Spleen (tissue), 11 donors: ENCODE data around the gene LRP2. TPM values are rescaled to one million over a fixed set of nuclear protein-coding genes. Genes with fewer than 3 reads are reported as not detected.

Experiments
- DNase-seq: peaks from one replicate; pipeline ENCODE4 v3.0.0-alpha.2; 2020
- H3K27ac ChIP-seq, 8 donors: fragments of 200-600 bp; sonication (generic) in 7 of 8; 1 replicate in 4 of 8; 2 replicates in 4 of 8; pipeline versions ENCODE4 v1.5.0 to v1.8.0; 2016 to 2021; ENCODE audit warnings: inconsistent platforms in 4 of 8, mild to moderate bottlenecking in 4 of 8, moderate library complexity in 1 of 8
- H3K27me3 ChIP-seq, 7 donors: fragments of 200-600 bp; sonication (generic) in 6 of 7; replicated peaks in 1 of 7; 1 replicate in 4 of 7; 2 replicates in 3 of 7; pipeline versions ENCODE4 v1.5.0 to v1.8.0; 2016 to 2021; ENCODE audit warnings: inconsistent platforms in 3 of 7, mild to moderate bottlenecking in 1 of 7
- H3K36me3 ChIP-seq, 6 donors: fragments of 200-600 bp; sonication (generic) in 5 of 6; 1 replicate in 4 of 6; 2 replicates in 2 of 6; pipeline versions ENCODE4 v1.5.0 to v1.8.0; 2016 to 2021; ENCODE audit warnings: inconsistent platforms in 2 of 6
- H3K4me1 ChIP-seq, 6 donors: fragments of 200-600 bp; sonication (generic) in 5 of 6; 1 replicate in 3 of 6; 2 replicates in 3 of 6; pipeline versions ENCODE4 v1.5.0 to v1.8.0; 2016 to 2021; ENCODE audit warnings: inconsistent platforms in 3 of 6
- H3K4me3 ChIP-seq, 8 donors: fragments of 200-600 bp; sonication (generic) in 7 of 8; 1 replicate in 4 of 8; 2 replicates in 4 of 8; pipeline versions ENCODE4 v1.5.0 to v1.8.0; 2016 to 2021; ENCODE audit warnings: inconsistent platforms in 4 of 8, mild to moderate bottlenecking in 4 of 8, moderate library complexity in 2 of 8
- H3K9me3 ChIP-seq, 8 donors: fragments of 200-600 bp; sonication (generic) in 7 of 8; 1 replicate in 4 of 8; 2 replicates in 4 of 8; pipeline versions ENCODE4 v1.5.0 to v1.8.0; 2016 to 2021; ENCODE audit warnings: inconsistent platforms in 4 of 8
- POLR2A ChIP-seq, 3 donors: fragments of 450-650 bp; IDR thresholded peaks; one replicate each; pipeline ENCODE4 v1.5.1; 2017; ENCODE audit warnings: antibody characterized with exemption in 3 of 3, mild to moderate bottlenecking in 1 of 3
- POLR2AphosphoS5 ChIP-seq, 3 donors: sonication (generic); formaldehyde crosslinking; IDR thresholded peaks; one replicate each; pipeline ENCODE4 v1.5.1; 2017; ENCODE audit warnings: antibody characterized with exemption in 3 of 3
- WGBS, 5 donors: extraction: QIAGEN DNeasy Blood & Tissue Kit in 3 of 5; methylation state at CpG; one replicate each; pipeline versions ENCODE4 v1.1.5 to v1.1.7; 2013 to 2018; 5-methylcytosine and 5-hydroxymethylcytosine counted together
- intact Hi-C: fragments of 100-400 bp; cut with DNase I; formaldehyde crosslinking; loops from one replicate; pipeline ENCODE4 v1.15.0; 2023; ENCODE audit warnings: low total_unique reads
- polyA plus RNA-seq, 3 donors: library from polyadenylated mRNA; stranded (reverse); fragments of 200-250 nt; gene quantifications; one replicate each; pipeline ENCODE4 v1.2.1, GENCODE V29; 2013
- total RNA-seq, 7 donors: library from RNA; depleted of rRNA in 3 of 7; stranded (reverse); fragments of >200 nt in 3 of 7; fragmentation: NEBNext Ultra II Directional in 4 of 7; extraction: Animal tissue kit (Norgen Biotek cat#: 25700) in 4 of 7; gene quantifications; one replicate each; pipeline versions ENCODE4 v1.1.0 to v1.2.1, GENCODE V29; 2016 to 2021
- TF ChIP-seq, protein P1 (sequence below), 11 experiments: fragments of 200-600 bp in 7 of 11; fragments of 450-650 bp in 4 of 11; sonication (generic) in 4 of 11; IDR thresholded peaks in 8 of 11; conservative IDR thresholded peaks in 3 of 11; 1 replicate in 7 of 11; 2 replicates in 4 of 11; pipeline versions ENCODE4 v1.4.0 to v1.8.0; 2016 to 2021; ENCODE audit warnings: antibody characterized with exemption in 11 of 11, inconsistent platforms in 4 of 11, mild to moderate bottlenecking in 1 of 11
- donor health status: healthy with polysubstance abuse.
- donor health status: DM: no; HTN: no; CAD: no; lungs with moderate emphysema.
- donor health status: DM: no; HTN: no; CAD: no.
- donor health status: Bipolar disorder and iron deficiency.
- donor health status: healthy.
- donor health status: DM: no; HTN: no; CAD: no.
- donor health status: DM: yes; HTN: yes; CAD: no.

The LRP2 gene
- total and polyA plus RNA-seq, 10 donors, result not detected

DNA sequence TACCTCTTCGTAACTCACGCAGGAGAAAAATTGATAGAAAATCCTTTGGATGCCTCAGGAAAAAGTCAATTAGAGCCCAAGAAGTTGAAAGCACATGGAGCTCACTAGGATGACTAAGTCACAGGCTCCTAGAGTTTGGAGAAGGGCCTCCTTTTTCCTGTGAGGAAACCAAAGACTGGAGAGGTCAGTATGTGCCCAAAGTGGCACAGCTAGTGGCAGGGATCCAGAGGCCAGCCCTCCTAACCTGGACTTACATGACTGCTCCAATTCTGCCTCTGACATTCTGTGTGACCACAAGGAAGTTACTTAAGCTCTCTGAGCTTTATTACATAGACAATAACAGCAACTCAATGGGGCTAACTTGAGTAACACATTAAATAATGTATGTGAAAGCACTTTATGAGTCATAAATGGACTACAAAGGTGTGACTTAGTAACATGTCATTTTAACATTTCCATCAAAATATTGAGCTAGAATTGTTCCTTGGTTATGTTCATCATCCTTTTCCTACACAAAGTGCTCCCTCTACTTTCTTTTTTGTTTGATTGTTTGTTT lies 201.3 kb downstream of the LRP2 start:
- WGBS, 5 donors, result 92 to 96% (median 94%) methylated on average over 2 of the region's 2 CpGs
- H3K9me3 ChIP-seq, result no peaks in the 10 kb centered on the region
- TF ChIP-seq POLR2A (IDR thresholded peaks at IDR 0.05) (no peak), POLR2AphosphoS5 (IDR thresholded peaks at IDR 0.05) (no peak)
- TF ChIP-seq, protein P1, sequence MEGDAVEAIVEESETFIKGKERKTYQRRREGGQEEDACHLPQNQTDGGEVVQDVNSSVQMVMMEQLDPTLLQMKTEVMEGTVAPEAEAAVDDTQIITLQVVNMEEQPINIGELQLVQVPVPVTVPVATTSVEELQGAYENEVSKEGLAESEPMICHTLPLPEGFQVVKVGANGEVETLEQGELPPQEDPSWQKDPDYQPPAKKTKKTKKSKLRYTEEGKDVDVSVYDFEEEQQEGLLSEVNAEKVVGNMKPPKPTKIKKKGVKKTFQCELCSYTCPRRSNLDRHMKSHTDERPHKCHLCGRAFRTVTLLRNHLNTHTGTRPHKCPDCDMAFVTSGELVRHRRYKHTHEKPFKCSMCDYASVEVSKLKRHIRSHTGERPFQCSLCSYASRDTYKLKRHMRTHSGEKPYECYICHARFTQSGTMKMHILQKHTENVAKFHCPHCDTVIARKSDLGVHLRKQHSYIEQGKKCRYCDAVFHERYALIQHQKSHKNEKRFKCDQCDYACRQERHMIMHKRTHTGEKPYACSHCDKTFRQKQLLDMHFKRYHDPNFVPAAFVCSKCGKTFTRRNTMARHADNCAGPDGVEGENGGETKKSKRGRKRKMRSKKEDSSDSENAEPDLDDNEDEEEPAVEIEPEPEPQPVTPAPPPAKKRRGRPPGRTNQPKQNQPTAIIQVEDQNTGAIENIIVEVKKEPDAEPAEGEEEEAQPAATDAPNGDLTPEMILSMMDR (IDR thresholded peaks at IDR 0.05 in 8 of 11, conservative IDR thresholded peaks at IDR 0.05 in 3 of 11), result no peak
- no peak overlapping the region for H3K27ac ChIP-seq
- no peaks in the 10 kb centered on the region for H3K4me1 ChIP-seq
- DNase-seq, result no peak
- no peaks in the 10 kb centered on the region for H3K27me3 ChIP-seq
- intact Hi-C loops, result no loop called here
- no peaks in the 10 kb centered on the region for H3K36me3 ChIP-seq
- no peak overlapping the region for H3K4me3 ChIP-seq

DNA sequence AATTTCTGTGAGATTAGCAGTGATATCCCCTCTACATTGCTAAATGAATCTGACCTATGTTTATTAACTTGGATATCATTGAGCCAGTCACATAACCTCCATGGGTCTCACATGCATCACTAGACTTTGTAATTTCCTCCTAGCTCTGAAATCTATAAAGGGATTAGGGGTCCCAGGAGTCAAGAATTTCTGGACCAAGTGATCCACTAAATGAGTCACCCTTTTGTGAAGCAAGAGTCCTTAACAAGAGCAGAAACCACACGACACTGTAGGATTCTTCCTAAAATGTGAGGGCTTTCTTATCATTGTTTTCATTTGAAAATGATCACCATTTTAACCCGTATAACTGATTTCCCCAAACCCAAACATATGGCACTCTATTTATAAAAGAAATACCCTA lies 202.6 kb downstream of the LRP2 start:
- peaks cover 0 to 3% (median 0%) of the 10 kb centered on the region in 8 donors for H3K9me3 ChIP-seq
- H3K27ac ChIP-seq, result no peak overlapping the region
- H3K36me3 ChIP-seq, result no peaks in the 10 kb centered on the region
- no peak overlapping the region for H3K4me3 ChIP-seq
- intact Hi-C loops, result no loop called here
- no peaks in the 10 kb centered on the region for H3K27me3 ChIP-seq
- 62 to 81% (median 73%) methylated on average over 2 of the region's 2 CpGs for WGBS, 5 donors
- no peaks in the 10 kb centered on the region for H3K4me1 ChIP-seq
- no peak for TF ChIP-seq POLR2A (IDR thresholded peaks at IDR 0.05)
- no peak for TF ChIP-seq POLR2AphosphoS5 (IDR thresholded peaks at IDR 0.05)
- TF ChIP-seq, protein P1 (IDR thresholded peaks at IDR 0.05 in 8 of 11, conservative IDR thresholded peaks at IDR 0.05 in 3 of 11), result no peak
- DNase-seq, result no peak

- Histone ChIP-seq H3K27ac (no peak overlapping the region), H3K36me3 (no peaks in the 10 kb centered on the region), H3K9me3 (peaks cover 0 to 11% (median 7%) of the 10 kb centered on the region in 8 donors), H3K4me3 (no peak overlapping the region), H3K27me3 (no peaks in the 10 kb centered on the region), H3K4me1 (no peaks in the 10 kb centered on the region)
- DNase-seq, result no peak
- intact Hi-C loops, result no loop called here
- TF ChIP-seq POLR2AphosphoS5 (IDR thresholded peaks at IDR 0.05) (no peak), POLR2A (IDR thresholded peaks at IDR 0.05) (no peak)
- TF ChIP-seq, protein P1 (IDR thresholded peaks at IDR 0.05 in 8 of 11, conservative IDR thresholded peaks at IDR 0.05 in 3 of 11), result no peak
- 48 to 77% (median 71%) methylated on average over 1 of the region's 1 CpG for WGBS, 5 donors
Measured at GRCh38 chr2:169158874-169159273, 203.5 kb downstream of the LRP2 start.

GRCh38 chr2:169146220-169146619 lies 216.1 kb downstream of the LRP2 start:
- Histone ChIP-seq H3K4me1 (peaks cover 0 to 4% (median 0%) of the 10 kb centered on the region in 6 donors), H3K27me3 (no peaks in the 10 kb centered on the region), H3K27ac (no peak overlapping the region), H3K9me3 (no peaks in the 10 kb centered on the region), H3K4me3 (no peak overlapping the region), H3K36me3 (no peaks in the 10 kb centered on the region)
- WGBS, 5 donors, result 78 to 94% (median 87%) methylated on average over 2 of the region's 2 CpGs
- intact Hi-C loops, result no loop called here
- TF ChIP-seq POLR2AphosphoS5 (IDR thresholded peaks at IDR 0.05) (no peak), POLR2A (IDR thresholded peaks at IDR 0.05) (no peak)
- TF ChIP-seq, protein P1 (IDR thresholded peaks at IDR 0.05 in 8 of 11, conservative IDR thresholded peaks at IDR 0.05 in 3 of 11), result no peak
- no peak for DNase-seq
